ENCODE measurements around the gene GAS6. TPM values are rescaled to one million over a fixed set of nuclear protein-coding genes. Genes with fewer than 3 reads are reported as not detected.
"Not testable (repeated sequence)": the region's sequence is repeated elsewhere in the genome, so short reads cannot be mapped to it uniquely, and the experiment has no call there.

Gene GAS6
- total RNA-seq, 1 donor, result 216 TPM

- no peak for DNase-seq (ENCODE audit: low read depth)
- no peak for TF ChIP-seq CTCF (IDR thresholded peaks at IDR 0.05; ENCODE audit: insufficient read depth, low read depth, low read length)
- H3K4me3 ChIP-seq (ENCODE audit: low read depth, low read length), result no peak overlapping the region
Observed at GRCh38 chr13:113832205-113832604, 31.7 kb downstream of the GAS6 start.

- no peak overlapping the region for H3K4me3 ChIP-seq (ENCODE audit: low read depth, low read length)
- no peak for DNase-seq (ENCODE audit: low read depth)
- no peak for TF ChIP-seq CTCF (IDR thresholded peaks at IDR 0.05; ENCODE audit: insufficient read depth, low read depth, low read length)
Observed at GRCh38 chr13:113831061-113831460, 32.8 kb downstream of the GAS6 start.

GRCh38 chr13:113830426-113830950, 33.4 kb downstream of the GAS6 start:
- not testable (repeated sequence) for H3K4me3 ChIP-seq (ENCODE audit: low read depth, low read length); DNase-seq (ENCODE audit: low read depth)

GRCh38 chr13:113828282-113828825, 35.5 kb downstream of the GAS6 start:
- DNase-seq (ENCODE audit: low read depth), result no peak
- TF ChIP-seq CTCF (IDR thresholded peaks at IDR 0.05; ENCODE audit: insufficient read depth, low read depth, low read length), result no peak
- no peak overlapping the region for H3K4me3 ChIP-seq (ENCODE audit: low read depth, low read length)

GRCh38 chr13:113827021-113827420, 36.9 kb downstream of the GAS6 start:
- no peak for TF ChIP-seq CTCF (IDR thresholded peaks at IDR 0.05; ENCODE audit: insufficient read depth, low read depth, low read length)
- DNase-seq (ENCODE audit: low read depth), result no peak
- H3K4me3 ChIP-seq (ENCODE audit: low read depth, low read length), result no peak overlapping the region

- H3K4me3 ChIP-seq (ENCODE audit: low read depth, low read length); DNase-seq (ENCODE audit: low read depth): not testable (repeated sequence)
Observed at GRCh38 chr13:113826446-113826845, 37.4 kb downstream of the GAS6 start.

- H3K4me3 ChIP-seq (ENCODE audit: low read depth, low read length), result no peak overlapping the region
- TF ChIP-seq CTCF (IDR thresholded peaks at IDR 0.05; ENCODE audit: insufficient read depth, low read depth, low read length), result no peak
- no peak for DNase-seq (ENCODE audit: low read depth)
Observed at GRCh38 chr13:113825841-113826240, 38.0 kb downstream of the GAS6 start.

GRCh38 chr13:113823771-113824170, 40.1 kb downstream of the GAS6 start:
- H3K4me3 ChIP-seq (ENCODE audit: low read depth, low read length), result no peak overlapping the region
- DNase-seq (ENCODE audit: low read depth), result no peak
- TF ChIP-seq CTCF (IDR thresholded peaks at IDR 0.05; ENCODE audit: insufficient read depth, low read depth, low read length), result no peak
